HFFc6 (cell line): ENCODE results near the gene LBP. TPM values are rescaled to one million over a fixed set of nuclear protein-coding genes. Genes with fewer than 3 reads are reported as not detected.
A peak's percentile ranks its signal among the peaks of the same experiment; 100 is the strongest.

Source experiments
- DNase-seq: peaks from one replicate; pipeline ENCODE4 v3.0.0-alpha.2; 2018
- H3K27ac Mint-ChIP-seq: 2 replicates; pipeline ENCODE4 v1.8.0; 2020; ENCODE audit warnings: mild to moderate bottlenecking, mixed read lengths
- H3K27me3 Mint-ChIP-seq: 2 replicates; pipeline ENCODE4 v1.8.0; 2021; ENCODE audit warnings: mild to moderate bottlenecking, moderate library complexity, mixed read lengths; ENCODE audit not compliant: insufficient read depth
- H3K36me3 Mint-ChIP-seq: 2 replicates; pipeline ENCODE4 v1.8.0; 2021; ENCODE audit warnings: low read depth, mixed read lengths
- H3K4me1 Mint-ChIP-seq: 2 replicates; pipeline ENCODE4 v1.8.0; 2020; ENCODE audit warnings: low read depth, mixed read lengths
- H3K4me3 Mint-ChIP-seq: 2 replicates; pipeline ENCODE4 v1.8.0; 2020; ENCODE audit warnings: mild to moderate bottlenecking, moderate library complexity, mixed read lengths
- H3K9me3 Mint-ChIP-seq: 2 replicates; pipeline ENCODE4 v1.8.0; 2020; ENCODE audit warnings: mild to moderate bottlenecking, mixed read lengths
- CTCF ChIP-seq: fragments of 200-600 bp; sonication (generic); IDR thresholded peaks from 2 replicates; pipeline ENCODE4 v1.5.0; 2021; ENCODE audit warnings: antibody characterized with exemption, mild to moderate bottlenecking
- total RNA-seq, 6 experiments: library from RNA; stranded (reverse); fragmentation: NEBNext Ultra II Directional; extraction: Animal tissue kit (Norgen Biotek cat#: 25700); gene quantifications; 2 replicates in 1 of 6; 3 replicates in 5 of 6; pipeline ENCODE4 v1.2.3, GENCODE V29; 2021

The LBP gene
- total RNA-seq, 6 experiments from 2014 or later: not detected

DNA sequence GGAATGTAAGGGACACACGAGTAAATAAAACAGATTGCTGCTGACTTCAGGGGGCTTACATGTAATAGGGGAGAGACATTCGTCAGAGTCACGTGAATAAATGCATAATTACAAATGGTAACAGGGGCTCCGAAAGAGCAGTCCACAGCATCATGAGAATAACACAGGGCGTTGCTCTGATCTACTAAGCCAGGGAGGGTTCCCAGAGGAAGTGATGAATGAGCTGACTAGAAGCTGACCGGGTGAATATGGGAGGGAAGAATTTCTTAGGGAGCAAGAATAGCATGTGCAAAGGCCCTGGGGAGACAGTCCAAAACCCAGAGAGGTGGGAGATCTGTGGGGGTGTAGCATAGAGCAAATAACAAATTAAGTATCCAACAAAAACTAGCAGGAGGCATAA is 39.9 kb upstream of the LBP start:
- no peak for TF ChIP-seq CTCF
- H3K27me3 Mint-ChIP-seq: peaks cover 24% of the 10 kb centered on the region
- no peak overlapping the region for H3K27ac Mint-ChIP-seq
- no peaks in the 10 kb centered on the region for H3K36me3 Mint-ChIP-seq
- H3K4me3 Mint-ChIP-seq: no peak overlapping the region
- no peak for DNase-seq
- H3K4me1 Mint-ChIP-seq: peaks cover 27% of the 10 kb centered on the region
- no peaks in the 10 kb centered on the region for H3K9me3 Mint-ChIP-seq

DNA sequence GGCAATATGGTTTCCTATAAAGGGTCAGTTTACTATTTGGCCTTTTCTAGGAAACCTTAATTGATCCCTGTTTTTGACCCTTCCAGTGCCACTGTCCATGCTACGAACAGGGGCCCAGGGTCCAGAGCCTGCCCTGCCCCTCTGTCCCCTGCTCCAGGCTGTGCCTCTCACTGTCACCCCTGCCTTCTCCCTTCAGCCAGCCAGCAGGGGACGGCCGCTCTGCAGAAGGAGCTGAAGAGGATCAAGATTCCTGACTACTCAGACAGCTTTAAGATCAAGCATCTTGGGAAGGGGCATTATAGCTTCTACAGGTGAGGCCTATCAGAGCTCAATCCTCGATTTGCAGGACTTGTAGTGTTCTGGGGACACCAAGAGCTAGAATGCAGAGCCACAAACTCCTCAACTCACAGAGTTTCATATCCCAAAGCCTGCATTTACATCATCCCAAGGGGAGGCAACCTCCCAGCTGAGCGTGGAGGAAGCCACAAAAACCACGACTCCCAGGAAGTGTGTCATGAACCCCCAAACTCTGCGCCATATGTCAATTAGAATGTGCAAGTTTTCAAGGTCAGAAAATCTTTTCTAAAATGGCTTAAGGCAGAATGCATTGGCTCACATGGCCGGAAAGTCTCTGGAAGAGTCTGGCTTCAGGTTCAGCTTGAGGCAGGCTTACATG is 38.8 kb upstream of the LBP start:
- H3K4me1 Mint-ChIP-seq: peaks cover 31% of the 10 kb centered on the region
- no peaks in the 10 kb centered on the region for H3K36me3 Mint-ChIP-seq
- H3K27ac Mint-ChIP-seq: peak overlapping the region; percentile 74
- peak; percentile 65 for DNase-seq
- H3K27me3 Mint-ChIP-seq: peaks cover 32% of the 10 kb centered on the region
- TF ChIP-seq CTCF: no peak
- no peak overlapping the region for H3K4me3 Mint-ChIP-seq
- H3K9me3 Mint-ChIP-seq: no peaks in the 10 kb centered on the region

DNA sequence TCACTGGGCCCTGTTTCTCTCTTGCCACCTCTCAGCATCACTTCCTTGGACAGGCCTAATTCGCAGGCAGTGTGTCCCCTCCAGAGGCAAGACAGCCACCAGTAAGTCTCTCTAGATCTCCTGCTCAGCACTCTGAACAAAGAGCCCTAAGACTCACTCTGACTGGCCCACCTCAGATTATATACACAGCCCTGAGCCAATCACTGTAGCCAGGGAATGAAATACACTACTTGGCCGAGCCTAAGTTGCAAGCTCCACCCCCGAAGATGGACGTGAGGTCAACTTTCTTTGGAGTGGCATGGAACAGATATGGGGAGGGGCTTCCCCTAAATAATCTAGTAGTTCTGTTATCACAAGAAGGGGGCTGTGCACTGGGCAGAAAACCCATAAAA is 38.2 kb upstream of the LBP start:
- H3K9me3 Mint-ChIP-seq: no peaks in the 10 kb centered on the region
- H3K4me3 Mint-ChIP-seq: no peak overlapping the region
- peaks cover 30% of the 10 kb centered on the region for H3K27me3 Mint-ChIP-seq
- no peaks in the 10 kb centered on the region for H3K36me3 Mint-ChIP-seq
- peaks cover 31% of the 10 kb centered on the region for H3K4me1 Mint-ChIP-seq
- peak overlapping the region; percentile 74 for H3K27ac Mint-ChIP-seq
- peak; percentile 4 for DNase-seq
- TF ChIP-seq CTCF: no peak

DNA sequence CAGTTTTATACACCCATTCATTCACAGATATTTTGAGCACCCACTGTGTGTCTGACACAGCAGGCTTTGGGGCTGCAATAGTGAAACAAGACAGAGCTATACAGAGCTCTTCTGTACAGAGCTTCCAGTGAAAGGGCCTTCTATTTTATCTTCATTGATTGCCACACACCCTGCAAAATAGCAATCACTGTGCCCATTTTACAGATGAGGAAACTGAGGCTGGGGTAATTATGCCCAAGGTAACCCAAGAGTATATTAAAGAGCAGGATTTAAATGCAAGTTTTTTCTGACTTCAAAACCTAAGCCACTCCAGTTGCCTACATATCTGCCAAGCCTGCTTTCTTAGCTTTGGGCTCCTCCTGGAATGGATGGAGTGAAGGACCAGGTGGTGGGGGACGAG is 37.8 kb upstream of the LBP start:
- no peak for DNase-seq
- no peak overlapping the region for H3K4me3 Mint-ChIP-seq
- no peak for TF ChIP-seq CTCF
- H3K27ac Mint-ChIP-seq: no peak overlapping the region
- H3K36me3 Mint-ChIP-seq: no peaks in the 10 kb centered on the region
- H3K9me3 Mint-ChIP-seq: no peaks in the 10 kb centered on the region
- H3K4me1 Mint-ChIP-seq: peaks cover 31% of the 10 kb centered on the region
- peaks cover 27% of the 10 kb centered on the region for H3K27me3 Mint-ChIP-seq

GRCh38 chr20:38311091-38311490 is 35.2 kb upstream of the LBP start:
- Mint-ChIP-seq H3K36me3 (no peaks in the 10 kb centered on the region), H3K27ac (no peak overlapping the region), H3K27me3 (peaks cover 17% of the 10 kb centered on the region), H3K4me3 (no peak overlapping the region), H3K9me3 (no peaks in the 10 kb centered on the region), H3K4me1 (peaks cover 30% of the 10 kb centered on the region)
- no peak for DNase-seq
- TF ChIP-seq CTCF: no peak
